ENCODE measurements around the gene WDR88. TPM values are rescaled to one million over a fixed set of nuclear protein-coding genes. Genes with fewer than 3 reads are reported as not detected.
"Not testable (repeated sequence)": the region's sequence is repeated elsewhere in the genome, so short reads cannot be mapped to it uniquely, and the experiment has no call there.

WDR88 gene
- total RNA-seq, 1 experiment from 2014 or later = not detected

DNA sequence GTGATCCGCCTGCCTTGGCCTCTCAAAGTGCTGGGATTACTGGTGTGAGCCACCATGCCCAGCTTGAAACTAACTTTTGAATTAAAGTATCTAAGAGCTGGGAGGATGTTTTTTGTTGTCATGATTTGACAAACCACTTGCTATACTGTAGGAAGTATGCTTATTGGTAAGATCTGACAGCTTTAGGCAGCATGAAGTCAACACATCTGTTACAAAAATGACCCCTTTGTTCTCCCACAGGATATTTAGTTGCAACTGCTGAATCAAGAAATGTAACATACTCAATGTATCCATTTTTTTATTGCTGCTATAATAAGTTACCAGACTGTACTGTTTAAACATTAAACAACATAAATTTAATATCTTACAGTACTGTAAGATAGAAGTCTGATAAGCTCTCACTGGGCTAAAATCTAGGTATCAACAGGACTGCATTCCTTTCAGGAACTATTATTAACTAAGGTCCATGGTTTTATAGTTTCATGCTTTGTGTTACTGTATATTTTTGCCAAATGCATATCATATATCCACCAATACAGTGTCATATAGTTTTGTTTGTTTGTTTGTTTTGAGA, 39.4 kb downstream of the WDR88 start:
- peak; percentile 32 for DNase-seq (ENCODE audit: low spot score)

GRCh38 chr19:33171916-33172359, 40.0 kb downstream of the WDR88 start:
- DNase-seq (ENCODE audit: low spot score) = no peak

DNA sequence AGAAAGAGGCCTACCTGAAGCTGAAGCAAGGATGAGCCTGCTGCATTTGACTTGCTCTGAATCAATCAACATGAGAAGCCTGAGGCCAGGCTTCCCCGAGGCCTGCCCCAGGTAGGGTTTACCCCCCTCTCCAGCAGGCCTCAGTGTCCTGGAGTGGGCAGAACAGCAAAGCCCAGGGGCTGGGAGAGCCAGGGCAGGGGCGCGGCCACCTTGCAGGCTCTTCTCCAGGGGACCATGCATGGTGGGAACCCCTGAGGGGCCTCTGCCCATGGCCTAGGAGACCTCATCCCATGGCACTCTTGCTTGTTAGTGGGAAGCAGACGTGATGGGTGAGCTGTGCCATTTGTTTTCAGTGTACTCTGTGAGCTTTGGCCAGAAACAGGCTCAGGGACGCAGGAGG, 42.3 kb downstream of the WDR88 start:
- DNase-seq (ENCODE audit: low spot score) = no peak

DNA sequence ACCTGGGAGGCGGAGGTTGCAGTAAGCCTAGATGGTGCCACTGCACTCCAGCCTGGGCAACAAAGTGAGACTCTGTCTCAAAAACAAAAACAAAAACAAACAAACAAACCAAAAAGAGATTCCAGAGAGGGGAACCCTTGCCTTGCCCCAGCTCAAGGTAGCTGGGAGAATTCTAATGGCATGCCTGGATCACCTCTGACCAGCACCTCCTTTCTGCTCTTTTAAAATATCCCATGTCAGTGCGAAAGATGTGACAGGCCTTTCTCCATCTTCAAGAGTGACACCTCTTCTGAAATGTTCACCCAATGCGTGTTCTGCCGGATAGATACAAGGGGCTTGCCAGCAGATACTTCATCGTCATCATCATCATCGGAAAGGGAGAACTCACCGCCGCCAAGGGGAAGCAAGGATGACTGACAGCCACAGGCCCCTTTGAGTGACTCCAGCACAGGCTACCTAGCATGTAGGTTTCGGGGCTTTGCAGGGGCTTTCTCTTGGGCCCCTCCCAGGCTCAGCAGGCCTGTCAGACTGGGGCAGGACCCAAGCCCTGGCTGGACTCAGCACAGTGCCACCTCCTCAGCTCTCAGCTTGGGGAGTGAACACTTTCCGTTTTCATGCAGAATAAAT, 43.4 kb downstream of the WDR88 start:
- DNase-seq (ENCODE audit: low spot score) = no peak

DNA sequence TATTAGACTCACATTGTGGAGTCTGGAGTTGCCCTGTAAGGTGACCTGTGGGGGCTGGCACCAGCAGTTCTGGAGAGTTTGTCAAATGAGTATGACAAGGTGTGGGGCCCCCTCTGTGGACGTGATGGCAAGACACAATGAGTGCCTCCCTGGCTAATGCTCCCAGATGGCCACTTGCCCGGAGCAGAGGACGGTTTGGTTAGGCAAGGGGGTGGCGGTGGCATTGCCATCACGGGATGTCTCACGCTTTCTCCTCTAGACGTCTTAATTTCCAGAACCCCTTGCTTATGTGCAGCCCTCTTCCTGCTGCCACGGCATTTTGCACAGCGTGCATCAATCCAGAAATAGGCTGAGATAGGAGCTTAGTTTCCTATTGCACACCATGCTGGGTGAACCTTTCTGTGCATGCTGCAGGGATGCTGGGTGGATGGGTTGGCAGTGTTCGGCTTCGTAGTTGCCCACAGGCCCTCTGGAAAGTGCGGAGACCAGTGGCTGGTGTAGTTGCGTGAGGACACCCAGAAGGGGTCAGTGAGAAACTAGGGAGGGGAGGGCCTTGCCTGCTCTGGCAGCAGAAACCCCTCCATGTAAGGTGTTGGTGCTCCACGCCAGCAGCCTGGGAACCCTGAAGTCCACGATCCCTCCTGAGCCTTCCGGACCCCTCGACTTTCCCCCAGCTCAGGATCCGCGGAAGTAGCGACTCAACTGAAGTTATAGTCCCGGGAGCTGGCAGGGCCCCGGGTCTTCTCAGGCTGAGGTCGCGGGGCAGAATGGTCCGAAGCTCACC, 44.2 kb downstream of the WDR88 start:
- DNase-seq (ENCODE audit: low spot score) = peak; percentile 77

DNA sequence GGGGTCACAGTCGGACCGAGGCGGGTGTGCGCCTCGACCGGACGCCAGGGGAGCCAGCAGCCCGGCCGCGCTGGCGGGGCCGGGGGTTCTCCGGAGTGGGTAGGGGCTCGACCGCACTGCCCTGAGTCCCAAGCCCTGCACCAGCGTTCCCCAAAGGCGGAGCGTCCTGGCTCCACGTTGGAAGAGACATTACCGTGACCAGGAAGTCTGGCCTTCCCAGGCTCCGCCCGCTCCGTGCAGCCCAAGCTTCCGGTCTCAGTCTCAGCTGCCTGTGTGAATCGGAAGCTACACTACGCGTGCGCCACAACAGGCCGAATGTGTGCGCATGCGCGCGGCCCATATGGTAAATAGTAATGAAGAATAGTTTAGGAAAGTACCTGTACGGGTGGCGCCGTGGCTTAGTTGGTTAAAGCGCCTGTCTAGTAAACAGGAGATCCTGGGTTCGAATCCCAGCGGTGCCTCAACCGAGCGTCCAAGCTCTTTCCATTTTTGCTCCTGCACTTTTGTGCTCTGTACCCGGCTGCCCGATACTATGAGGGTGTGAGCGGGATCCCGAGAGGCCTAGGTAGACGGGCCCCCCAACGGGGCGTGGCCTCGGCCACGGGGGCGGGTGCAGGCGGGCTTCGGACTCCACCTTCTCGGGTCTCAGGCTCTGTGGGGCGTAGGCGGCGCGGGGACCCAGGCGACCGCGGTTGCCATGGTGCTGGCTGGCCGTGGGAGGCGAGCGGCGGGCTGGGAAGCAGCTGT, 44.9 kb downstream of the WDR88 start:
- DNase-seq (ENCODE audit: low spot score) = peak; percentile 100

DNA sequence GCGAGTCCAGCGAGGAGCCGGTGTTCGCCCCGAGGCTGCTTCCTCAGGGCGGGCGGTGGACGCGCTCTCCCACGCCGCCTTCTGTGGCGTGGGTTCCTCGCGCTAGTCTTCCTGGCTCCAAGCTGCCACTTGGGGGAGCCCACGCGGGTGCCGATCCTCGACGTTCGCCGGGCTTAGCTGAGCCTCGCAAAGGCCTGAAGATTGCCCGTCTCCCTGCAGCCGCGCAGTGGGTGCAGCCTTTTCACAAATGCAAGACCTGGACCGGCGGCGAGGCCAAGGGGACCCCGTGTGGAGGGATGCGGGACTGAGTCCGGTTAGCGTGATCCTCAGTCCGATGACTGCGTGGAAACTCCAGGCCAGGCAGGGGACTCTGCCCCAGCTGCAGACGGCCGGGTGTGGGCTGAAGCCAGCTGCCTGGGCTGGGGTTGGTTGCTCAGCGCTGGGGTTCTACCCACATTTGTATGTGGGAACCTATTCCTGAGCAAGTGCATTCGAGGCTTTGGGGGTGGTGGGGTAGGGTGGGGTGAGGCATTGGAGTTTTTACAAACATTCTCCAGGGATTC, 45.6 kb downstream of the WDR88 start:
- DNase-seq (ENCODE audit: low spot score) = peak; percentile 80

DNA sequence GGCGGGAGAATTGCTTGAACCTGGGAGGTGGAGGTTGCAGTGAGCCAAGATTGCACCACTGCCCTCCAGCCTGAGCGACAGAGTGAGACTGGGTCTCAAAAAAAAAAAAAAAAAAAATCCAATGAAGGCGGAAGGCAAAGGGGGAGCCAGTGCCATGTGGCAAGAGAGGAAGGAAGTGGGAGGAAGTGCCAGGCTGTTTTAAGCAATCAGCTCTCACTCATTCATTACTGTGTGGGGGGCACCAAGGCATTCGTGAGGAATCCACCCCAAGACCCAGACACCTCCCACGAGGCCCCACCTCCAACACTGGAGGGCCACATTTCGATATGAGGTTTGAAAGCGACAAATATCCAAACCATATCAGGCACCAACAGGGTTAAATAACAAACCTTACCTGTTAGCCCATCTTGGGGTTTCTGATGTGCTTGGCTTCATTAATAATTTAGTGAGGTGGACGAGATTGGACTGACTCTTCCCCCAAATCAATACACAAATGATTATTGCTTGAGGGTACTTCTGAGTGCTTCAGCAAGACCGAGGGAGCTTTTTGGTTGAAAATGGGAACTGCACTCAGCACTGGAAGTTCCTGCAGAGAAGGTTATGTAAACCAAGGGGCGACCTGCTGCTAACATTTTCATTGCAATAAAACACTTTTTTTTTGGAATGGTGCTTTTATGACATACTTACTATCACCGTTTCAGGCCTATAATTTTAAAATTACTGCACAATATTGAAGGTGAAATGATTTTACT, 54.7 kb downstream of the WDR88 start:
- no peak for DNase-seq (ENCODE audit: low spot score)

- no peak for DNase-seq (ENCODE audit: low spot score)
These were observed 55.2 kb downstream of the WDR88 start for GRCh38 chr19:33187183-33187540.

GRCh38 chr19:33189453-33189852, 57.5 kb downstream of the WDR88 start:
- no peak for DNase-seq (ENCODE audit: low spot score)

- DNase-seq (ENCODE audit: low spot score) = not testable (repeated sequence)
These were observed 59.2 kb downstream of the WDR88 start for GRCh38 chr19:33191092-33191491.

DNA sequence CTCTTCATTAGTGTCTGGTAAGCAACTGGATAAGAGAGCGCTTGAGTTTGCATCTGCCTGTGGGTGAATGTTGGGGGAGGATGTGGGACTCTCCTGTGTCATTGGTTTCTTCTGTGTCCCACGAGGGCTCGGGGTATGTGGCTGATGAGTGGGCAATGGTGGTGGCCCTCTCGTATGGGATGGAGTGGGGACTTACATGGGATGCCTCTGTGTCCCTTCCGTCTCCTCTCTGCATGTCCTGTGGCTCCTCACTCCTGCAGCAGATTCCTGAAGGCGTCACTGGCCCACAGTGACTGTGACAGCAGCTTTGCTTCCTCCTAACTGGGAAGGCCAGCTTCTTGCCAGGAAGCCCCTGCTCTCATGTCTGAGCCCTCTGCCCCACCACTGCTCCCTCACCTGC, 59.6 kb downstream of the WDR88 start:
- no peak for DNase-seq (ENCODE audit: low spot score)

- DNase-seq (ENCODE audit: low spot score) = no peak
These were observed 60.1 kb downstream of the WDR88 start for GRCh38 chr19:33192010-33192409.

DNA sequence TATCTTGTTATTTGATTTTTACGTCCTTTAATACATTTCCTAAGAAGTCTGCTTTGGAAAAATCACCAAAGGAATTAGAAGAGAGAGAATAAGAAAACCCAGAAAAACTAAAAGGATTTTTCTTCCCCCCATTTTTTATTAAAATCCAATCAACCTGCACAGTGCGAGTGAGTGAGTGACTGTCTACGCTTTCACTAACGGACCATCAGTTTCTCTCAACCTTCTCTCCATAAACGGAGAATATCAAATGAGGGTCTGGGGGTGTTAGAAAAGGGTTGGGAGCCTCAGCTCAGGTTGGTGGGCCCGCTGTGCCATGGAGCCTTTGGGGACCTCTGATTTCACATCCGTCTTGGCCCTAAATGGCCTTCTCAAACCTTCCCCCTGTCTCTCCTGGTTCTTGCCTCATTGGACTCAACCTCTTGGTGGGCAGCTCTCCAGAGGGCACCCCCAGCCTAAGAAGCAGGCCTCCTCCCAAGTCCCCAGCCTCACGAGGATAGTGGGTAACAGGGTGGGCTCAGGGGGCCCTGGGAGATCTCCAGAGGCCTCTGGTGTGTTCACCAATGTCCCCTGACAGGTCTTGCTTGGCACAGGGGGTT, 61.5 kb downstream of the WDR88 start:
- no peak for DNase-seq (ENCODE audit: low spot score)

DNA sequence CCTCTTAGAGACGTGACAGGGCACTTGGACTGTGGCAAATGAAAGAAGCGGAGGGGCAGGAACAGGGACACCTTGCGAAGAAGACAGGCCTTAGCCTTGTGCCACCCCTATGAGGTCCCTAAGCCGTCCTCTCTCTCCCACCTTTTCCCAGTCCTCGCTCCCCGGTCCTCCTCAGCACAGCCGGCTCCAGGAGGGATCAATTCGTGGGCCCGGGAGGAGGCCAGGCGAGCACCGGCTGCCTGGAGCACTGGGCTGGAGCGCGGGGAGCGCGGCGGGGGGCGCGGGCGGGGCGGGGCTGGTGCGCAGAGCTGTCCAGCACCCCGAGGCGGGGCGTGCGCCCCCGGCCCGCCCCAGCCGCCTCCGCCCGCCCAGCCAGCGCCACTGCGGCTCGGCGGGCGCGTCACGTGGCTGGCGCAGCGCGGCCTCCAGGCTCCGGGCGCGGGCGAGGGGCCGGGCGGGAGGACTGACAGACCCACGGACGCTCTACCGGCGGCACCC, 62.0 kb downstream of the WDR88 start, which contains the start of gene LRP3:
TSS of gene LRP3 (plus strand) at position 466 of the 498 bp plus-strand sequence. CDS start 456 bp downstream, outside the sequence.
- no peak for DNase-seq (ENCODE audit: low spot score)

DNA sequence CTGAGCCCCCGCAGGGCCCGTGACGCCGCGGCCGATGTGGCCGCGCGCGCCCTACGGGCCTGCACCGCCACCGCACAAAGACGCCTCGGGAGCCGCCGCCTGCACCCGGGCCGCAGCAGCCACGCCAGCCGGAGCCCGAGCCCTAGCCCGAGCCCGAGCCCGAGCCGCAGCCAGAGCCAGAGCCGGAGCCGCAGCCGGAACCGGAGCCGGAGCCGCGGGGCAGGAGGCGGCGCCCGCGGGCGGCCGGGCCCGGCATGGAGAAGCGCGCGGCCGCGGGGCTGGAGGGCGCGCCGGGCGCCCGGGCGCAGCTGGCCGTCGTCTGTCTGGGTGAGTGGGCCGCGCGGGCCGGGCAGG, 62.6 kb downstream of the WDR88 start:
- DNase-seq (ENCODE audit: low spot score) = no peak

DNA sequence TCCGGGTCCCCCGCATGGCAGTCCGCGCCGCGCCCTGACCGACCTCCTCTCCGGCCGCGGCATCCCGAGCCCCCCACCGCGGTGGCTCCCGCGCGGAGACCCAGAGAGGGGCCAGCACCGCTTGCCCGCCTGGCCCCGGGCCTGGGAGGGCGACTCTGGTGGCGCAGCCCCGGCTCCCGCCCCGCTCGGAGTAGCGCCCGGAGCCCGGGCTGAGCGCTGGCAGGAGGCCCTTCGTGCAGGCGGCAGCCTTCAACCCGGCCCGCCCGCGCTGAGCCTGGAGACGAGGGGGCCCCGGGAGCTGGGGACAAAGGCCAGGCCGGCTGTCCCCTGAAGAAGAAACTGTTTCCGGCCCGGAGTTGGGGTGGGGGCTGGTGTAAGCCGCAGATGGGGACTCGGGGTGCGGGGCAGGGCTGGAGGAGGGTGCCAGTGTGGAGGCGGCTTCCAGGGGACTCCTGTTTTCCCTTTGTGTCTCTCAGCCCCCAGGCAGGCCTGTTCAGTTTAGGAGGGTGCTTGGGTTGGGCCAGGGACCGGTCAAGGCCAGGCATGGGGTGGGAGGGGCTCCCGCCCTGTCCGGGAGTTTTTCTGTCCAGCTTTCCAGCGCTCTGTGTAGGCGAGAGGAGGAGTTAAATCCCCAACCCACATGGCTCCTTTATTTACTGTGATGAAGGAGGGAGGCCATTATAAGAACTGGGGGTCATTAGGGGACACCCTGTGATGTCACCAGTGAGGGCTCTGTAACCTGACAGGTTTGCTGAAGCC, 63.2 kb downstream of the WDR88 start:
- no peak for DNase-seq (ENCODE audit: low spot score)

- no peak for DNase-seq (ENCODE audit: low spot score)
These were observed 63.9 kb downstream of the WDR88 start for GRCh38 chr19:33195645-33196347.
